HepG2 (cell line): ENCODE measurements around the gene CTSV. TPM values are rescaled to one million over a fixed set of nuclear protein-coding genes. Genes with fewer than 3 reads are reported as not detected.

Source experiments
- ATF6 ChIP-seq: sonication (generic); formaldehyde crosslinking; conservative IDR thresholded peaks from 2 replicates; pipeline ENCODE4 v1.4.0; 2020; ENCODE audit warnings: missing genetic modification reagents
- DBP ChIP-seq: sonication (generic); formaldehyde crosslinking; IDR thresholded peaks from 2 replicates; pipeline ENCODE4 v1.4.0; 2020; ENCODE audit warnings: missing genetic modification reagents; ENCODE audit errors: not compliant biosample characterization
- DNMT3B ChIP-seq: conservative IDR thresholded peaks from 2 replicates; pipeline ENCODE4 v1.6.1; 2016; ENCODE audit warnings: missing biosample characterization, control low read depth
- ELF3 ChIP-seq: IDR thresholded peaks from 2 replicates; pipeline ENCODE4 v1.6.1; 2016; ENCODE audit warnings: missing genetic modification reagents, missing compliant biosample characterization
- FOXP1 ChIP-seq, 2 experiments: fragments of 450-650 bp in 1 of 2; IDR thresholded peaks; 2 replicates each; pipeline ENCODE4 v1.6.1; 2017 to 2018; ENCODE audit warnings: antibody characterized with exemption in 1 of 2
- GRHL1 ChIP-seq: sonication (generic); formaldehyde crosslinking; conservative IDR thresholded peaks from 2 replicates; pipeline ENCODE4 v1.8.0; 2022; ENCODE audit warnings: missing genetic modification reagents
- HIVEP1 ChIP-seq: sonication (generic); formaldehyde crosslinking; IDR thresholded peaks from 2 replicates; pipeline ENCODE4 v1.4.0; 2020; ENCODE audit warnings: mild to moderate bottlenecking, missing genetic modification reagents
- MED13 ChIP-seq: sonication (generic); formaldehyde crosslinking; IDR thresholded peaks from 2 replicates; pipeline ENCODE4 v1.5.0; 2020; ENCODE audit warnings: missing genetic modification reagents
- PHF8 ChIP-seq: sonication (generic); formaldehyde crosslinking; IDR thresholded peaks from 2 replicates; pipeline ENCODE4 v1.5.0; 2020; ENCODE audit warnings: missing genetic modification reagents
- RXRB ChIP-seq: IDR thresholded peaks from 2 replicates; pipeline ENCODE4 v1.6.1; 2016; ENCODE audit warnings: borderline replicate concordance, missing genetic modification reagents, missing compliant biosample characterization
- SCMH1 ChIP-seq: sonication (generic); formaldehyde crosslinking; IDR thresholded peaks from 2 replicates; pipeline ENCODE4 v1.9.0; 2021; ENCODE audit warnings: missing genetic modification reagents, mild to moderate bottlenecking, borderline replicate concordance
- SMAD1 ChIP-seq: sonication (generic); formaldehyde crosslinking; IDR thresholded peaks from 2 replicates; pipeline ENCODE4 v1.4.0; 2020; ENCODE audit warnings: missing genetic modification reagents, low read depth, mild to moderate bottlenecking, borderline replicate concordance
- SMARCE1 ChIP-seq: fragments of 450-650 bp; IDR thresholded peaks from 2 replicates; pipeline ENCODE4 v1.6.1; 2017; ENCODE audit warnings: borderline replicate concordance
- TRIM24 ChIP-seq: sonication (generic); formaldehyde crosslinking; IDR thresholded peaks from 2 replicates; pipeline ENCODE4 v1.8.0; 2022; ENCODE audit warnings: mild to moderate bottlenecking, missing genetic modification reagents
- ZNF260 ChIP-seq: sonication (generic); formaldehyde crosslinking; IDR thresholded peaks from 2 replicates; pipeline ENCODE4 v1.4.0; 2020; ENCODE audit warnings: missing genetic modification reagents, low read depth, mild to moderate bottlenecking, borderline replicate concordance
- ZNF317 ChIP-seq: sonication (generic); formaldehyde crosslinking; IDR thresholded peaks from 2 replicates; pipeline ENCODE4 v1.5.0; 2020; ENCODE audit warnings: mild to moderate bottlenecking, missing genetic modification reagents
- ZNF503 ChIP-seq: sonication (generic); formaldehyde crosslinking; IDR thresholded peaks from 2 replicates; pipeline ENCODE4 v1.4.0; 2020; ENCODE audit warnings: missing genetic modification reagents
- ZNF530 ChIP-seq: sonication (generic); formaldehyde crosslinking; IDR thresholded peaks from 2 replicates; pipeline ENCODE4 v1.5.0; 2020; ENCODE audit warnings: low read depth, mild to moderate bottlenecking, missing genetic modification reagents
- ZNF558 ChIP-seq: sonication (generic); formaldehyde crosslinking; IDR thresholded peaks from 2 replicates; pipeline ENCODE4 v1.9.0; 2022; ENCODE audit warnings: mild to moderate bottlenecking, missing genetic modification reagents, borderline replicate concordance
- ZNF598 ChIP-seq: sonication (generic); formaldehyde crosslinking; IDR thresholded peaks from 2 replicates; pipeline ENCODE4 v1.5.1; 2020; ENCODE audit warnings: mild to moderate bottlenecking, missing genetic modification reagents, borderline replicate concordance
- ZNF660 ChIP-seq: sonication (generic); formaldehyde crosslinking; IDR thresholded peaks from 2 replicates; pipeline ENCODE4 v1.5.1; 2020; ENCODE audit warnings: mild to moderate bottlenecking, low read depth, missing genetic modification reagents, borderline replicate concordance
- ZNF746 ChIP-seq: sonication (generic); formaldehyde crosslinking; IDR thresholded peaks from 2 replicates; pipeline ENCODE4 v1.8.0; 2022; ENCODE audit warnings: mild to moderate bottlenecking, missing genetic modification reagents
- ZNF768 ChIP-seq: sonication (generic); formaldehyde crosslinking; IDR thresholded peaks from 2 replicates; pipeline ENCODE4 v1.4.0; 2020; ENCODE audit warnings: missing genetic modification reagents
- ZNF850 ChIP-seq: sonication (generic); formaldehyde crosslinking; conservative IDR thresholded peaks from 2 replicates; pipeline ENCODE4 v1.9.0; 2021; ENCODE audit warnings: mild to moderate bottlenecking, missing genetic modification reagents
- ZSCAN30 ChIP-seq: sonication (generic); formaldehyde crosslinking; IDR thresholded peaks from 2 replicates; pipeline ENCODE4 v1.5.0; 2020; ENCODE audit warnings: mild to moderate bottlenecking, missing genetic modification reagents
- polyA plus RNA-seq, 8 experiments: library from polyadenylated mRNA; depleted of rRNA in 3 of 8; stranded (reverse) in 7 of 8; unstranded in 1 of 8; fragments of >200 nt; fragmentation: Illumina TruSeq in 4 of 8; extraction: Trizol in 4 of 8; gene quantifications; 2 replicates each; pipeline versions ENCODE4 v1.2.1 to v1.2.3, GENCODE V29; 2011 to 2016; ENCODE audit warnings: low read depth in 4 of 8, missing spikeins in 1 of 8, mixed read lengths in 1 of 8; ENCODE audit not compliant: insufficient read depth in 1 of 8
- total RNA-seq, 5 experiments: library from RNA; depleted of rRNA; stranded (reverse); fragments of >200 nt; fragmentation: Illumina TruSeq; extraction: Trizol; gene quantifications; 2 replicates each; pipeline ENCODE4 v1.2.3, GENCODE V29; 2016; ENCODE audit warnings: low read depth in 1 of 5

The CTSV gene
- total and polyA plus RNA-seq, 2 of the 13 experiments (the other 11 are each of a cell fraction or from before 2014, with no cell fraction given) = 10.6 to 12.6 TPM

- TF ChIP-seq ATF6 (CRISPR knock-in tag) = no peak
- TF ChIP-seq ZSCAN30 (CRISPR knock-in tag) = no peak
- TF ChIP-seq ZNF850 (CRISPR knock-in tag) = no peak
- TF ChIP-seq SMARCE1 = no peak
- no peak for TF ChIP-seq ZNF503 (CRISPR knock-in tag)
- TF ChIP-seq ZNF746 (CRISPR knock-in tag) = no peak
- no peak for TF ChIP-seq SCMH1 (CRISPR knock-in tag)
- TF ChIP-seq HIVEP1 (CRISPR knock-in tag) = no peak
- TF ChIP-seq GRHL1 = no peak
- no peak for TF ChIP-seq ZNF260
- TF ChIP-seq ZNF768 (CRISPR knock-in tag) = no peak
- no peak for TF ChIP-seq FOXP1 (IDR thresholded peaks at IDR 0.05)
- peak; percentile 41; the same call in 1 of the 2 replicates for TF ChIP-seq FOXP1 (CRISPR knock-in tag; IDR thresholded peaks at IDR 0.05)
- TF ChIP-seq PHF8 = no peak
- TF ChIP-seq ZNF660 = no peak
- TF ChIP-seq ZNF558 (CRISPR knock-in tag) = no peak
- no peak for TF ChIP-seq ZNF598 (CRISPR knock-in tag)
- no peak for TF ChIP-seq ZNF317 (CRISPR knock-in tag)
- no peak for TF ChIP-seq MED13 (CRISPR knock-in tag)
- TF ChIP-seq DNMT3B (CRISPR knock-in tag) = no peak
- TF ChIP-seq ZNF530 = no peak
- peak; percentile 47; the same call in 1 of the 2 replicates for TF ChIP-seq RXRB
- no peak for TF ChIP-seq DBP
- peak; percentile 59; the same call in 1 of the 2 replicates for TF ChIP-seq ELF3 (CRISPR knock-in tag)
- no peak for TF ChIP-seq TRIM24 (CRISPR knock-in tag)
- TF ChIP-seq SMAD1 (CRISPR knock-in tag) = no peak
Measured at GRCh38 chr9:97075289-97075985, 36.5 kb upstream of the CTSV start (continued).
